ENCODE data around the gene NCLN.
"Not testable (repeated sequence)": the region's sequence is repeated elsewhere in the genome, so short reads cannot be mapped to it uniquely, and the experiment has no call there.

NCLN gene

DNA sequence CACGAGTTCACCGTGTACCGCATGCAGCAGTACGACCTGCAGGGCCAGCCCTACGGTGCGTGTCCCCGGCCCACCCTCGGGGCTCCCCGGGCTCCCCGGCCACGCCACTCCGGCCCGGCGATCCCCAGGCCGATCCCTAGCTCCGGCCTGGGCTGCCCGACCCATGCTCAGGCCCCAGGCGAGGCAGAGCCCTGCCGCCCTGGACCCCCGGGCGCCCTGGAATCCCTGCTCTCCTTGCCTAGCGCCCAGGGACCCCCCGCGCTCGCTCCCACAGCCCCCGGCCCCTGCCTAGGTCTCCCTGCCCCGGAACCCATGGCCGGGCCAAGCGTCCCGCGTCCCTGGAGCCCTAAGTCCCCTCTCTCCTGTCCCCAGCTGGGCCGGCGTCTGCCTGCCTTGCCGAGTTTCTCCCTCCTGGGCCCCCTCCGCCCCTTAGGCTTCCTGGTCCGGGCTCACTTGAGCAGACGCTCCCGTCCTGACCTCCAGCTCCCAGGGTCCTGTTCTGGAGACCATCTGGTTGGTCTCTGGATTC lies 494 bp downstream of the NCLN start:
- no peak for DNase-seq

DNA sequence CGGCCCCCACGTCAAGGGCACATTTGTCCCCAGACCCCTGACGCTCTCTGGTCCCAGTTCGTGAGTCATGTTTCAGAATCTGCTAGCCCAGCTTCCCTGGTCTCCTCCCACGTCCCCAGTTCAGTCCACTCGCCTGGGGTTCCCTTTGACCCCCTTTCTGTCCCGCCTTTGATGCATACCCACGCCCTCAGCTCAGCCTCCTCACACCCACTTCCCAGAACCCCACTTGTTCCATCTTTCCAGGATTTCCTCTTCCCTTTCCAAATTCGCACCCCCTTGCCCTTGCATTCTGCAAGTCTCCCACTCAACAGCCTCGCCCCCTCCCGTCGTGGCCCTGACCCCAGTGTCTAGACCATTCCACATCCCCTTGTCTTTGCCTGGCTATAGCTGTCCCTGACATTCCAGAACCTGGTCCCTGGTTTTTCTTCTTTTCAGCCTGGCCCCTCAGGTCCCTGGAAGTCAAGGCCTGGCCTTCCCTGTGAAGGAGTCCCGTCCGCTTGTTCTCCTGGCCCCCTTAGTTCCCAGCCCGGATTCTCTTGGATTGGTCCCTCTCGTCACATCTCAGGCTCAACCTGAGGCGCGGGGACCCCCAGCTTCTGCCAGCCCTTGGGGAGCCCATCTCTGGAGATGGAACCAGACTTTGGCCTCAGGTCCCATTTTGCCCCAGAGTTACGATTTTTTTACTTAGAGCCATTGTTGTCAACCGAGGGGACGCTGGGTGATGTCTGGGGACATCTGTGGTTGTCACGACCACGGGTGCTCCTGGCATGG lies 1.3 kb downstream of the NCLN start:
- no peak for DNase-seq

DNA sequence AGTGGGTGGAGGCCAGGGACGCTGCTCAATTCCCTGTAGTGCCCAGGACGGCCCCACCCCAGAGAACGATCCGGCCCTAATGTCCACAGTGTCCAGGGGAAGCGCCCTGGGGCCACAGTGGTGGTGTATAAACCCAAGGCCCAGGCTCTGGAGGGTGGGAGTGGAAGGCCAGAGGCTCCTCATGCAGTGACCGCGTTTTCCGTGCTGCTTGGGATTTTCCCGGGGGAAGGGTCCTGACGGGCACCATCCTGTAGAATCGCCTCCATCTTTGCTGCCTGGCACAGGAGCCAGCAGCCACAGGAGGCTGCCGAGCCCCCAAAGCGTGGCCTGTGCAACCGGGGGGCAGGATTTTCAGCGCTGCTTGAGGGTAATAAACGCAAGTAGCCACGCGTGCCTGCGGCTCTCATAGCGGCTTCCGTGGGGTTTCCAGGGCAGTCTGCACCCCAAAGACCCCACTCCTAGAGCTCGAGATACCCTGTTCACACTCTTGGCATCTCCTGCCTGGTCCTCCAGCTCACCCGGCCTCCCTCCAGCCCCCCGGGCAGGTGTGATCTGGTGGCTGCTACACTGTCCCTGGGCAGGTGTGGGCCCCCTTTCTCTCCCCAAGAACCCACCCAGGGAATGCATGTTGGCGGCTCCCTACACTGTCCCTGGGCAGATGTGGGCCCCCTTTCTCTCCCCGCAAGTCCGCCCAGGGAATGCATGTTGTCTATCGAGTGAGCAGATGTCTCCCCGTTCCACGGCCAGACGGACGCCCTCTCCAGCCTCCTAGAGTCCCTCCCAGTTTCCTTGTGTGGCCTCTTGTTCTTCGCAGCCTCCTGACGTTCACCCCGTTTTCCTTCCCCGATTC lies 2.2 kb downstream of the NCLN start:
- DNase-seq: no peak

DNA sequence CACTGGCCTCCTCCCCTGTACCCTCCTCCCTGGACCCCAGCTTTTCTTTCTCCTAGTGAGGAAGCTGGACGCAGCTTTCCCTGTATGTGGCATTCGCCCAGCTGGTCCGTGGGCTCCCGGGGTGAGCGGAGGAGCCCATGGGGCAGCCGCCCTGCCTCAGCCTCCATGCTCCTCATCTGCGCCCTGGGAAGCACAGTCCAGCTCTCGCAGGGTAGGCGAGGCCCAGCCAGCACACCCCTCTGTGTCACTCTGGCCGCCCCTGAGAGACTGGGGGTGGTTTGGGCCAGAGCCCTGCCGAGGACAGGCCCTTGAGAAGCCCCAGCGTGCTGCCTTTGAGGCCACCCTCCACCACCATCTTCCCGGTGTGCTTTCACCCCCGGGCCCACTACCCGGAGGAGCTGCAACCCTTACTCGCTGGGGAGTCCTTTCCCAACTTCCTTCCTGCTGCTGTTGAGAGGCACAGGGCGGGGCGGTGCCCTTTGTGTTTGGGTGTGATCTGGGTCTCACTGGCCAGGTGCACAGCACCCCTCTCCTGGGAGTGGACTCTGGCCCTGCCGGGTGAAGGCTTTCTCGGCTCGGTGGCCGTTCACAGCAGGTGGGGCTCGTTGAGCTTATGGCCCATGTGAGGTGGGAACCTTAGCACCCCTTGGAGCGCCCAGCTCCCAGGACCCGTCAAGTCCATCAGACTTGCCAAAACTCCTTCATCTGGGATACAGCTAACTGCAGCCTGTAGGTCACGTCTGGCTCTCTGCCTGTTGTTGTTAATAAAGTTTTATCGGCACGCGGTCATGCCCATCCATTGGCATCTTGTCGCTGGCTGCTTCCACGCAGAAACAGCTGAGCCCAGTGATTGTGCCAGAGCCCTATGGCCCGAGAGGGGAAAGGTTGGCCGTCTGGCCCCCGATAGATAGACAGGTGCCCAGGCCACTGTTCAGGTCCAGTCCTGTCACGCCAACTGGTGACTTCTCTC lies 3.2 kb downstream of the NCLN start:
- no peak for DNase-seq

DNA sequence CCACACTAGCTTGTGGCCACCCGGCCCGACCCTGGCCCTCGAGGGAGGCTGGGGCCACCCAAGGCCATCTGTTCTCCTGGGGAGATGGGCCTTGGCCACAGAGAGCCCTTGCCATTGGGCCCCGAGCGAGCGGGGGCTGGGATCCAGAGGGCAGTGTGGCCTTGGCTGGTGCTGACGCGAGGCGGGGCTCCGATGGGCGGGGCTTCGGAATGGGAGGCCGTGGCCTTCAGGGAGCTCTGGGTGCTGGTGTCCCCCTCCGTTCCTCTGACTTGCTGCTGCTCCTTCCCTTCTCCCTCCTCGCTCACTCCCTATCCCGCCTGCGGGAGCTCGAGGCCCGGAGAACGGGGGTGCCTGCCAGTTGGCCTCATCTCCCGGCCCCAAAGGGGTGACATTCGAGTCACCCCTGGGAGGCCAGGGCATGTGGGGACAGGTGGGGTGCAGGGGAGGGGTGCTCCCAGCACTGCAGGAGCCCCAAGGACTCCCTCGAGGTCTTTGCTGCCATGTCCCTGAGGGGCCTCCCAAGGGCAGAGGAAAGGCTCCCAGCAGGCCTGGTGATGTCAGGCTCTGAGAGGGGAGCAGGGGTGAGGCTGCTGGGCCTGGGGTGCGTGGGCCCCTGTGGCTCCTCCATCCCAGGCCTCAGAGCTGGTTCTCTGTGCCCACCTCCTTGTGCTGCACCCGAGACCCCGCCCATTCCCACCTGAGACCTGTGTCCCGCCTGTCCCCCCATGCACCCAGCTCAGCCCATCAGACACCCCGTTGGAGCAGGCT lies 4.2 kb downstream of the NCLN start:
- no peak for DNase-seq

DNA sequence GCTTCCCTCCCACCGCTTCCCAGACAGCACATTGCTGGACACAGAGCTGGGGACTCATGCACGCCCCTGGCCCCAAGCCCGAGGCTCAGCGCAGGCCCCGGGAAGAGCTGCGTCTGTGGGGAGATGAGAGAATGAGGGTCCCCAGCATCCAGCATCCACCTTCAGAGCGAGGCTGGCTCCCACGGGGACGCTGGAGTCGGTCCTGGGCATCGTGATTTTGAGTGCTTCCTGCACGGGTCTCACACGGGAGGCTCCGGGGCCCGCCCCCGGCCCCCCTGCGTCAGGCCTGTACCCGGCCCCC lies 4.7 kb downstream of the NCLN start:
- DNase-seq: no peak

DNA sequence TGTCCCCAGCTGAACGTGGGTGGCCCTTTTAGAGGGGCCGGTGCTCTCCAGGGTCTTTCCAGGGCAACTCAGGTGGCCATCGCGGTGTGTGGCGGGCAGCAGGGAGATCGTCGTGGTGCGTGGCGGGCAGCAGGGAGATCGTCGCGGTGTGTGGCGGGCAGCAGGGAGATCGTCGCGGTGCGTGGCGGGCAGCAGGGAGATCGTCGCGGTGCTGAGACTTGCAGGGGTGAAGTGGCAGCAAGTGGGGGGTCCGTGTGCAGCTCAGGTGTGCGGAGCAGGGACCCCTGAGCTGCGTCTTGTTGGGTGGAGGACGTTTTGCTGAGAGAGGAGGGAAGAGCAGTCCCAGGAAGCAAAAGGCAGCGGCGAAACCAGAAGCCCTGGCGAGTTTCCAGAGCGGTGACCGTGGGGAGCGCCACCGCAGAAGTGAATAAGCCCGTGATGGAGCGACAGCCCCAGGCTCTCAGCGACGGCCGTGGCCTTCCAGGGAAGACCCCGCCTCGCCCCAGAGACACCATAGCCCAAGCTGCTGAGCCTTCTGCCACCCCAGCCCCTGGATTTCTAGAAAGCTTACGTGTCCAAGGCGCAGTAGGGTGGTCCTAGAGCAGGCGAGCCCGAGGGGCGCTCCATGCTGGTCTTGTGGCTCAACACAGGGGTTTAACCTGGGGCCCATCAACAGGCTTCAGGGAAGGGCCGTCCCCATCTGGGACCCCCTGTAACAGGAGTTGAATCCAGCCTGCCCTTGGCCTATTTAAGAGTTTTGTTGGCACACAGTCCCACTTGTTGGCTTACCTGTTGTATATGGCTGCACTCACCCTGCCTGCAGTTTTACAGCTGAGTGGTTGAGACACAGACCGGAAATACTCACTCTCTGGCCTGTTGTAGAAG lies 5.4 kb downstream of the NCLN start:
- no peak for DNase-seq

DNA sequence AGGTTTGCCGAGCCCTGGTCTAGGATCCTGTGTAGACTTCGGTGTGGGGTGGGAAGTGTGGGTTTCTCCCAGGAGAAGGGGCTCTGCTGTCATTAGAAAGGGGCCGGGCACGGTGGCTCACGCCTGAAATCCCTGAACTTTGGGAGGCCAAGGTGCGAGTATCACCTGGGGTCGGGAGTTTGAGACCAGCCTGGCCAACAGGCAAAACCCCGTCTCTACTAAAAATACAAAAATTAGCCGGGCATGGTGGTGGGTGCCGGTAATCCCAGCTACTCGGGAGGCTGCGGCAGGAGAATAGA lies 6.0 kb downstream of the NCLN start:
- DNase-seq: not testable (repeated sequence)

DNA sequence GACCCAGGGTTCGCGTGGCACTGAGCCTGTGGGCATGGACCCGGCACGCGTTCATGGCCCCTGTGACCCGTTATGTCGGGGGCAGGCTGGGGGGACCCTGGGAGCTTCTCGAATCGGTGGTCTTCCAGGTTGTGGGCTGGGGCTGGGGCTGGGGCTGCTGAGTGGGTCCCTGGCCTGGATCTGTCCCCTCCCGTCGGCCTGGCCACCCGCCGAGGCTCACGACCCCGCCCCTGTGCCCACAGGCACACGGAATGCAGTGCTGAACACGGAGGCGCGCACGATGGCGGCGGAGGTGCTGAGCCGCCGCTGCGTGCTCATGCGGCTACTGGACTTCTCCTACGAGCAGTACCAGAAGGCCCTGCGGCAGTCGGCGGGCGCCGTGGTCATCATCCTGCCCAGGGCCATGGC lies 6.5 kb downstream of the NCLN start:
- DNase-seq: no peak

DNA sequence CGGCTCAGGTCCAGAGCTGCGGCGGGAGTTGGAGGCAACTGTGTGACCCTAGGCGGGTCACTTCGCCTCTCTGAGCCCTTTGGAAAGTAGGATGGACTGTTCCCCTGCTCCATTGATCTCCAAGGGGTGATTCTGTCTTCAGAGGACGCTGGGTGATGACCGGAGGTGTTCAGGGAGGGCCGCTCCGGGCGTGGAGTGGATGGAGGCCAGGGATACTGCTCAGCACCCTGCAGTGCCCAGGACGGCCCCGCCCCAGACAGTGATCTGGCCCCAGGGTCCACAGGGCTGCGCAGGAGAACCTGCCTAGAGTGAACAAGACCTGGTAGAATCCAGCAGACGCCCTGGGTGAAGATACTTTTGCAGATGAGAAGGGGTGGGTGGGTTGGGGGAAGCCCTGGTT lies 7.0 kb downstream of the NCLN start:
- DNase-seq: no peak

DNA sequence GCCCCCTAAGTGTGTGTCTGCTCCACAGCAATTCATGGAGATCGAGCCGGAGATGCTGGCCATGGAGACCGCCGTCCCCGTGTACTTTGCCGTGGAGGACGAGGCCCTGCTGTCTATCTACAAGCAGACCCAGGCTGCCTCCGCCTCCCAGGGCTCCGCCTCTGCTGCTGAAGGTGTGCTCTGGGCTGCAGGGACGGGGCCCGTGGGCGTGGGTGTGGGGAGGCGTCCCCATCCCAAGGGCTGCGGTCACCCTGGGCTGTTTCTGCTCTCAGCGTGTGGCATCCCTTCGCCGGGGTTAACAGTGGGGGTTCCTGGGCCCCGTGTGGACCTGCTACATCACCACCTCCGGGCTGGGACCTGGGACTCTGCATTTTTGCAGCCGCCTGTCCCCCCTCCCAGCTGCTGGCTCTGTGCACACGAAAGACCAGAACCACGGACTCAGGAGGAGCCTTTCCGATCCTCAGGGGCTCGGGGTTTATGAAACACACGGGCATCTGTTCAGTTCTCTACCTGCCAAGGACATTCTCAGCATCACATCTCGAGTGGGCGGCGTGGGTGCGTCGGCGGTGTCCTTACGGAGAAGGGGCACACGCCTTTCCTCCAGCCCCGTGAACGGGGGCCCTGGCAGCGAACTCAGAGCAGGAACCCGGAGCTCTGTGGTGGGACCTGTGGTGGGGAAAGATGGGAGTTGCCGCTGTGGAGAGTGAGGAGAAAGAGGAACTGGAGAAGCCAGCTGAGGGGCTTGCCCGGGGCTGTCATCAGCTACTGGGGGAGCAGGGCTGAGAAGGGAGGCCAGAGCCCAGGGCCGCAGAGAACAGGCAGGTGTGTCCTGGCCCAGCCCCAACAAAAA lies 7.8 kb downstream of the NCLN start:
- no peak for DNase-seq

DNA sequence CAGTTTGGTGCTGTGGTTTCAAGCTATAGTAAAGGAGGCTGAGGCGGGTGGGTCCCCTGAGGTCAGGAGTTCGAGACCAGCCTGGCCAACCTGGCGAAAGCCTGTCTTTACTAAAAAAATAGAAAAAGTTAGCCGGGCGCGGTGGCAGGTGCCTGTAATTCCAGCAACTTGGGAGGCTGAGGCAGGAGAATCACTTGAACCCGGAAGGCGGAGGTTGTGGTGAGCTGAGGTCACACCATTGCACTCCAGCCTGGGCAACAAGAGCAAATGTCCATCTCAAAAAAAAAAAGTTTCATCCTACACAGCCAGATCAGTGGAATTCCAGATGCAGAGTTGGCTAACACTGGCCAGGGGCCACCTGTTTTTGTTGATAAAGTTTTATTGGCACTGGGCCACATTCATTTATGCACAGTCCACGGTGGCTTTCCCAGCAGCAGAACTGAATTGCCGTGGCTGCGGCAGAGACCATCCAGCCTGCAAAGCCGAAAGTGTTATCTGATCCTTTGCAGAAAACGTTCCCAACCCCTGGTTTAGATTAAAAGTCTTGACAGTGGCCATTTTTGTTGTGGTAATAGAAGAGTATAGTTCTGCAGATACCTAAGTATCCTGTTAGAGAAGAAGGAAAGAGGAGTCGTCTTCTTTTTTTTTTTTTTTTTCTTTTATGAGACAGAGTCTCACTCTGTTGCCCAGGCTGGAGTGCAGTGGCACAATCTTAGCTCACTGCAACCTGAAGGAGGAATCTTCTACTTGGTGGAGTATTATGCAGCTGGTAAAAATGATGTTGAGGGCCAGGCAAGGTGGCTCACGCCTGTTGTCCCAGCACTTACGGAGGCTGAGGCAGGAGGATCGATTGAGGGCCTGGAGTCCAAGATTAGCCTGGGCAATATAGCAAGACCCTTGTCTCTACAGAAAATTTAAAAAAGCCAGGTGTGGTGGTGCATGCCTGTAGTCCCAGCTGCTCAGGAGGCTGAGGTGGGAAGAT lies 8.7 kb downstream of the NCLN start:
- DNase-seq: no peak

DNA sequence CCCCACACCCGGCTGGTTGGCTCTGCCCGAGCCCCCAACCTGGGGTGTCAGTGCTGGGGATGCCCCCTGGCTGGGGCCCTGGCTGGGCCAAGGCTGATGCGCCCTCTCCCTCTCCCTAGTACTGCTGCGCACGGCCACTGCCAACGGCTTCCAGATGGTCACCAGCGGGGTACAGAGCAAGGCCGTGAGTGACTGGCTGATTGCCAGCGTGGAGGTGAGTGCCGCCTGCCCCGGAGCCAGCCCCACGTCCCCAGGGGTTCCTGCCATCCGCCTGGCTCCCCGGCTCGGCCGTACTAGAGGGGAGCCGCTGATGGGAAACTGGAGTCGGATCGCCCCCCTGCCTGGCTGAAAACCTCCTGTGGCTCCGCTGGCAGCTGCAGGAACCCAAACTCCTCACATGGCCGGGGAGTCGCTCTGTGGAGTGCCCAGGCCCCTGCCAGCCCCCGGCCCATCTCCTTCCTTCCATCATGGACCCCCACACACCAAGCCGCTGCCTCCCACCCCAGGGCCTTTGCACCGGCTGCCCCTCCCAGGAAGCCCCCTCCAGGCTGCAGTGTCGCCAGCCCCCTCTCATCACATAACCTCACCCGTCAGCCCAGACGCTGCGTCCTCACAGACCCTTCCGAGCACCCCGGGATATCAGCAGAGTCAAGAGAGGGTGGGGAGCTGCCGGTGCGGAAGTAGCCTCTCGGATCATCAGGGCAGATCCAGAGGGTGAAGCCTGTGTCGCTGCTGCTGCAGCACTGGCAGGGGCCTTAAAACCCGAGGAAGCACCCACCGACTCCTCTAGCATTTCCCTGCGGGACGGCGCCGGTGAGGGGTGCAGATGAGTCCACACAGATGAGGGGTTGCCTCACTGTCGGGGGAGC lies 10.6 kb downstream of the NCLN start:
- no peak for DNase-seq

DNA sequence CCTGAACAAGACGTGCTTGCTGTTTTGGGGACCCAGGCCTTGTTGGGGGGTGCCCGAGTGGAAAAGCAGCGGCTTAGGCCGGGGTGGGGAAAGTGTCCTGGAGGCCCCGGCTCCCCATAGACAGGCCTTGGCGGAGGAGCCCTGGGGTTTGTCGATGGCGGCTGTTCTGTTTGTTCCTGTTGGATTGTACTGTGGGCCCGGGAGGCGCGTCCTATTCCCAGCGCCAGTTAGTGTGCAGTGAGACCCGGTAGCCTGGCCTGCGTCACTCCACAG lies 11.1 kb downstream of the NCLN start:
- DNase-seq: no peak

DNA sequence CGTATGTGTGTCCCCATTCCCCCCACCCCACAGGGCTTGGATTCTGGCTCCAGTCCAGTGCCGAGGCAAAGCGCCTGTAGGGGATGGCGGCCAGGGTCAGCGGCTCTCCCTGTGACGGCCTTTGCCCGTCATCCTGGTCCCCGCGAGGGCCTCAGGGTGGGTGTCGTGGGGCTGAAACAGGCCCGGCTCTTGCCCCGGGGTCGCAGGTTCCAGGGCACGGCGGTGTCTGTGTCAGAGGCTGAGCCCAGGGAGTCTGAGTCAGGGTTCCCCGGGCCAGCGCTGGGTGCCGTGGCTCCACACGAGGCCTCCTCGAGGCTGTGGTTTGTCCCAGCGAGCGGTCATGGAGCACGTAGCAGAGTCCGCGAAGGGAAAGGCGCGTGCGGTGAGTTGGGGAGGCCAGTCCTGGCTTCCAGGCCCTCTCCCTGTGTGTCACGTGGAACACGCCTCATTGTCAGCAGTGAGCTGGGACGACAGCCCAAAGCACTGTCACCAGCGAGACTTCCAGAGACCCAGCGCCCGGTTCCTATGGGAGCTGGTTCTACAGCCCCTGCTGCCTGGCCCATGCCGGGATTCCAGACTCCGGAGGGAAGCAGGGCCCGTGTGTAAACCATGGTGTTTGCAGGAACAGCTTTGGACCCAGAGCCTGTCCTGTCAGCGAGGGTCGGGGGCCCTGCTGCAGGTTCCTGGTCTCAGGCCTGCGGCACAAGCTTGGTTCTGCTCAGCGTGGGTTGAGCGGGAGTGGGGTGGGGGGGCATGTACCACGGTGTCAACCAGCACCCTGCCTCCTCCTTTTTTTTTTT lies 13.4 kb downstream of the NCLN start:
- DNase-seq: no peak

DNA sequence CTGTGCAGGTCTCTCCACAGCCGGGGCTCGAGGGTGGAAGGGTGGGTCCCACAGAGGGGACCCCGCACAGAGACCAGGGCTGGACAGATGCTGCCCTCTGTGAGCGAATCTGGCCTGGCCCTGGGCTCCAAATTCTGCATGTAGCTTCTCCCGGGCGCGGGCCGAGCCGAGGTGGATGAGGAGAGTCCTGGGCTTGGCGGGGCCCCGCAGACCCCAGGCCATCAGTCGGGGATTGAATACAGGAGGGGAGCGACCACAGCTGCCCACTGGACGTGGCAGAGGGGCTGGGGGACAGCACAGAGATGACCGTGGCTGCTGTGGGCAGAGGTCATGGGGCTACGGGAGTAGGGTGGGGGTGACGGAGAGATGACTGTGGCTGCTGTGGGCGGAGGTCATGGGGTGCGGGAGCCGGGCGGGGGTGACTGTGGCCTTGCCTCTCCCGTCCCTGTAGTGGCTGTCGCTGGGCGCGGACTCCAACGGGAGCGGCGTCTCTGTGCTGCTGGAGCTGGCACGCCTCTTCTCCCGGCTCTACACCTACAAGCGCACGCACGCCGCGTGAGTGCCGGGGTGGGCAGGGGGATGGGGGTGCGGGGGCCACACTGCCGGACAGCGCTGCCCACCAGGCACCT lies 15.5 kb downstream of the NCLN start:
- no peak for DNase-seq

DNA sequence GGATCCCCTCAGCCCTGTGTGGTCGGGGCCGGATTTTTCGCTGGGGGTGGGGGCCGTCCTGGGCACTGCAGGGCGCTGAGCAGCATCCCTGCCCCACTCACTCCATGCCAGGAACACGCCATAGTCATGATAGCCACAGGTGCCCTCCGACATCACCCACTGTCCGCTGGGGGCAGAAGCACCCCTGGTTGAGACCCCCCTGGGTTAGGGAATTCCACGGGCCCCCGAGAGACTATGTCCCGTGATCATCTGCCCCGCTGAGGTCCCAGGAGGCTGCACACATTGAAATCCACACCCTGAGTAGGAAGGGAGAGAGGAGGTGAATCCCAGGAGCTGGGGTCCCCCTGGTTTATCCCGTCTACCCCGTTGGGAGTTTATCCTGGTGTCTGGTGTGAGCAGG lies 16.2 kb downstream of the NCLN start:
- DNase-seq: no peak

All from RPMI8226 (cell line).